ENCODE data around the gene ZNF783.
"Not testable (repeated sequence)": the region's sequence is repeated elsewhere in the genome, so short reads cannot be mapped to it uniquely, and the experiment has no call there.

The ZNF783 gene

DNA sequence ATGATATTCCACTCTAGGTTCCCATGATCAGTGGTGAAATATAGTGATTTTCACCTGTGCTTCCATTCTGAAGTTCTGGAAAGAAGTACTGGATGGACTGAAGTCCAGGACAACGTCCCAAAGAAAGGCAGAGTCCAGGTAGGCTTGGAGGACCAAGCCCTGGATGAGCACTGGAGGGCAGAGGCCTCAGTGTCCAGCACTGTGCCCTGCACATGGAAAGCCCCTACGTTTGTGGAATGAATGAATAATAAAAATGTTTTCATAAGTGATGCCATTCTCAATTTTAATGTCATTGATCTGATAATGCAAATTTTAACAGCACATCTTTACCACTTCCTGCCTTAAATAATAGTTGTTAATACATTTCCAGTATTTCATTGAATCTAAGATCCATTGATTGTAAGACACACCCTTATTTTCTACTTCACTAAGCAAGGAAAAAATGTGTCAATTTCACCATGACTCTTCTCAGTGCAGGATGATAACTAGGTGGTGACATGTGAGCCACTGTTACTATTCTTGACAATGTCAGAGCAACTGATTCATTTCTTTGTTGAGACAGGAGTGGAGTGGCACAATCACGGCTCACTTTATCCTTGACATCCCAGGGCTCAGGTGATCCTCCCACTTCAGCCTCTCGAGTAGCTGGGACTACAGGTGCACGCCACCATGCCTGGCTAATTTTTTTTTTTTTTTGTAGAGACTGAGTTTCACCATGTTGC, 35.2 kb downstream of the ZNF783 start:
- no peak for DNase-seq

DNA sequence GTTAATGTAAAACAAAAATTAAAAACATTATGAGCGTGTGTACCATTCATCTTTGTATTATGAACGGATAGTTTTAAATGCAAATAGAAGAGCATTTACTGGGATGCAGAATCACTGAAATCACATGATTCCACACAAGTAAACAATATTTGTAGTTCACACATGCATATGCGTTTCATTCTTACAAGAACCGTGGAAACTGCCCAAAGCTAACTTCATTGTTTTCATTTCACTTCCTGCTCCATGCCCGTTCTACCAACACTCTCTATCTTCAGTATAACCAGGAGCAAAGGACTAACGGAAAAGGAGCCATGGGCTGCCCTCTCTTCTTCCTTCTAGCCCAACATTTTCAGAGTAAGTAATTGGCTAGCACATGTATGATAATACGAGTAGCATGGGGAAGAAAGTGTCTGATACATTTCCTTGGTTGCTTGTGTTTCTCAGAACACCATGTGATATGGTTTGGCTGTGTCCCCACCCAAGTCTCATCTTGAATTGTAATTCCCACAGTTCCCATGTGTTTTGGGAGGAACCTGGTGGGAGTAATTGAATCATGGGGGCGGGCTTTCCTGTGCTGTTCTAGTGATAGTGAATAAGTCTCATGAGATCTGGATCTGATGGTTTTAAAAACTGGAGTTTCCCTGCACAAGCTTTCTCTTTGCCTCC, 38.8 kb downstream of the ZNF783 start:
- no peak for DNase-seq

DNA sequence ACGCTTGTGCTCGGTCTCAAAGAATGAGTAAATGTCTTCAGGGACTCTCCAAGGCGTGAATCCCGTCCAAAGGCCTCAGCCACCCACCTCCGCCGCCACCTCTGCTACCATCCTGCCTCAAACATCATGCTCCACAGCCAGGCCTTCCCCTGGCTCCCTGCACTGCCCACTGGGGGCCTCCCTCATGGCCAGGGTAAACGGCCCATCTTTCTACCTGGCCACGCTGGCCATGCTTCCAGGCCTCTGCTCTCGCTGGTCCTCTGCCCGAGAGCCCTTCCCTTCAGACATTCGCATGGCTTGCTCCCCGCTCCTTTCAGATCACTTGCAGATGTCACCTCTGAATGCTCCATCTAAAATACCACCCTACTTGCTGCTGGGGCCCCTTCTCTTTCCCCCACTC, 40.2 kb downstream of the ZNF783 start:
- no peak for DNase-seq

DNA sequence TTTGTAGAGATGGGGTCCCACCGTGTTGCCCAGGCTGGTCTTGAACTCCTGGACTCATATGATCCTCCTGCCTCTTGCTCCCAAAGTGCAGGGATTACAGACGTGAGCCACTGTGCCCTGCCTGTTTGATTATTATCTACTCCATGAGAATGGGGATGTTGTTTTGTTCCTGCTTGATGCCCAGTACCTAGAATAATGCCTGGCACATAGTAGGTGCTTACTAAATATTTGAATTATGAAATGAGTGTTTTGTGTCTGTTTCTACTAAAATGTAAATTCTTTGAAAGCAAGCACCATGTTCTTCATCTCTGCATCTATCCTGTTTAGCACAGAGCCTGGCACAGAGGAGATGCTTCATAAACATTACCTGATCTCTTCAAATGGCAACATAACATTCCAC, 40.9 kb downstream of the ZNF783 start:
- DNase-seq = no peak

DNA sequence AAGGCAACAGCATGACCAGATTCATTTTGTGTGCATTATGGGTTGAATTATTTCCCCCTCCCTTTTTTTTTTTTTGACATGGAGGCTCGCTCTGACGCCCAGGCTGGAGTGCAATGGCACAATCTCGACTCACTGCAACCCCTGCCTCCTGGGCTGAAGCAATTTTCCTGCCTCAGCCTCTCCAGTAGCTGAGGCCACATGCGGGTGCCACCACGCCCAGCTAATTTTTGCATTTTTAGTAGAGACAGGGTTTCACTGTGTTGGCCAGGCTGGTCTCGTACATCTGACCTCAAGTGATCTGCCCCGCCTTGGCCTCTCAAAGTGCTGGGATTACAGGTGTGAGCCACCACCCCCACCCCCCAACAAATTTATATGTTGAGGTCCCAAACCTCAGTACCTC, 42.0 kb downstream of the ZNF783 start:
- no peak for DNase-seq

DNA sequence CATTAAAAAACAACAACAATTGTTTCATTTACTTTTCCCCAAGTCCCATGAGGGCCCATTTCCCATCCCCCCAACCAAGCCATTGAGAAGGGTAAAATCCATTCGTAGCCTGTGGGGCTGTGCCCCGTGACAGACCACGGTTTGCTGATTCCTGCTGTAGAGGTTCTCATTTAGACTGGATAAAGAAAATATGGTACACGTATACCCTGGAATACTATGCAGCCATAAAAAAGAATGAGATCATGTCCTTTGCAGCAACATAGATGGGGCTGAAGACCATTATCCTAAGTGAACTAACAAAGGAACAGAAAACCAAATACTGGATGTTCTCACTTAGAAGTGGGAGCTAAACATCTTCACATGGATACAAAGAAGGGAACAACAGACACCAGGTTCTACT, 44.9 kb downstream of the ZNF783 start:
- DNase-seq = no peak

DNA sequence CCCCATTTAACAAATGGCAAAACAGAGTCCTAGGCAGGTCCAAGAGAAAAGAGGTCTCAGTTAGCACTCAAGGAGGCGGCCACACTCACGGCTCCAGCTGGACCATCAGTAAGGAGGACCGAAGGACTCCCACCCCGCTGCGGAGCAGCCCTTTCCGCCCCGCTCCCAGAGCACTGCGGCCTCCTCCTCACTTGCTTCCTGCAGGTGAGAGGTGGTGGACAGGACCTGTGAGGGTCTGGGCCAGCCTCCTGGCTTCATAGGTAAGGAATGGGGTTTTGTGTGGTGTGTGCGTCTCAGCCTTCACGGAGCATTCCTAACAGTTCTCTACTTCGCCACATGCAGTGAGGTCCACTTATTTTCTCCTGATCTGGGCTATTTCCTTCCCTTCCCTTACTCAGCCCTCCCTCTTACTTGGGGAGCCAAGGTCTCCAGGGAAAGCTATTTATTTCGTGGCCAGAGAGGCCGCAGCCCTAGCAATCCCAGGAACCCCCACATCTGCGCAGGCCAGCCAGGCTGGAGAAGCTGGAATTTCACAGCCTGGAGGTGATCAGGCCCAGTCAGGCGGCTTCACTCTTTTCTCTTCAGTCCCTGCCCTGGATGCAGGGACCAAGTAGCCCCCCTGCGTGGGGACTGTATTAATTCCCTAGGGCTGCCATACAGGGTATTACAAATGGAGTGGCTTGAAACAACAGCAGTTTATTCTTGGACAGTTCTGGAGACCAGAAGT, 45.9 kb downstream of the ZNF783 start:
- no peak for DNase-seq

DNA sequence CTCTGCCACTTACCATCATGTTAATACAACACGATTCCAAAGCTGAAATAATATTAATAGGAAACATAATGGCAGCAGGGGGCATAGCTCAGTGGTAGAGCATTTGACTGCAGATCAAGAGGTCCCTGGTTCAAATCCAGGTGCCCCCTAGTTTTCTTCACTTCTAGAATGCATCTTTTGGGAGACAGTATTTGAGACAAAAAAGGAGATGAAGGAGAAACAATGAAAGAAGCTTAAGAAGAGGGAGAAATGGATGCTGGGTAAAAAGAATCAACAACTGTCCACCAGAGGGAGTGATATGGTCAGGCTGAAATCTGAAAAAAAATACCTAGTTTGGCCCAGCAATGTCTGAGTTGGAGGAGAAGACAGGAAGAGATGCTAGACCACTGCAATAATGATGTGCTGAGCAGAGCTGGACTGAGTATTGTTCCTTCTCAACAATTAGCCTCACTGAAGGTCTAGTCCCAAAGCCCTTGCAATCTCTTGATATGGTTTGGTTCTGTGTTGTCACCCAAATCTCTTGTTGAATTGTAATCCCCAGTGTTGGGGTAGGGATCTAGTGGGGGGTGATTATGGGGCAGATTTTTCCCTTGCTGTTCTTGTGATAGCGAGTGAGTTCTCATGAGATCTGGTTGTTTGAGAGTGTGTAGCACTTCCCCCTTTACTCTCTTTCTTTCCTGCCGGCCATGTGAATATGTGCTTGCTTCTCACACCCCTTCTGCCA, 48.3 kb downstream of the ZNF783 start:
- DNase-seq = peak in 1 of 56 donors; percentile 5

DNA sequence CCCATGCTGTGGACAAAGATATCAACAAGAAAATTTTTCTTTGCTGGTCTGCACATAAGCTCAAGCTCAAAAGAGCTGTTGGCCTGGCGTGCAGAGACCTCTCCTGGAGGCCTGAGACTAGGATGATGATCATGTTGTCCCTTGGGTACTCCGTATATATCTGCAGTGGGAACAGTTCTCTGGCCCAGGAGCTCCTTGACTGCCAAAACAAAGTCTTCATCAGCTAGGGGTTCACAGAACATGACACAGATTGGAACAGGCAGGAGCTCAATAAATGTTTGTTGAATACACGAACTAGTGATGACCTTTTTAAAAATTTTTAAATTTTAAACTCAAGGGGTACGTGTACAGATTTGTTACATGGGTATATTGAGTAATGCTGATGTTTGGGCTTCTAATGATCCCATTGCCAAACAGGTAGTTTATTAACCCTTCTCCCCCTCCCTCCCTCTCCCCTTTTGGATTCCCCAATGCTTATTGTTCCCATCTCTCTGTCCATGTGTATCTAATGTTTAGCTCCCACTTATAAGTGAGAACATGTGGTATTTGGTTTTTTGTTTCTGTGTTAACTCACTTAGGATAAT, 49.1 kb downstream of the ZNF783 start:
- DNase-seq = no peak

DNA sequence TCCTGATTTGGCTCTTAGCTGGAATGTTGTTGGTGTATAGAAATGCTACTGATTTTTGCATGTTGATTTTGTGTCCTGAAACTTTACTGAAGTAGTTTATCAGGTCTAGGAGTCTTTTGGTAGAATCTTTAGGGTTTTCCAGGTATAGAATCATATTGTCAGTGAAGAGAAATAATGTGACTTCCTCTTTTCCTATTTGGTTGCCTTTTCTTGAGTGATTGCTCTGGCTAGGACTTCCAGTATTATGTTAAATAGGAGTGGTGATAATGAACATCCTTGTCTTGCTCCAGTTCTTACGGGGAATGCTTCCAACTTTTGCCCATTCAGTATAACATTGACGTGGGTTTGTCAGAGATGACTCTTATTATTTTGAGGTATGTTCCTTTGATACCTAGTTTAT, 52.0 kb downstream of the ZNF783 start:
- no peak for DNase-seq

DNA sequence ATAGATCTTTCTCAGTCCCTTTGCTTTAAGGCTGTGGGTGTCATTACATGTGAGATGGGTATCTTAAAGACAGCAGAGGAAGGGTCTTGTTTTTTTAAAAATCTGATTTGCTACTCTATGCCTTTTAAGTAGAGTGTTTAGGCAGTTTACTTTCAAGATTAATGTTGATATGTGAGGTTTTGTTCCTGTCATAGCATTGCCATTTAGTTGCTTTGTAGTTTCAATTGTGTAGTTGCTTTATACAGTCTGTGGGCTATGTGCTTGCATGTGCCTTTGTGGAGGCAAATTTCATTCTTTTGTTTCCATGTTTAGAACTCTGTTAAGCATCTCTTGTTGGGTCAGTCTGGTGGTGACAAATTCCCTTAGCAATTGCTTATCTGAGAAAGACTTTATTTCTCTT, 54.6 kb downstream of the ZNF783 start:
- DNase-seq = no peak

DNA sequence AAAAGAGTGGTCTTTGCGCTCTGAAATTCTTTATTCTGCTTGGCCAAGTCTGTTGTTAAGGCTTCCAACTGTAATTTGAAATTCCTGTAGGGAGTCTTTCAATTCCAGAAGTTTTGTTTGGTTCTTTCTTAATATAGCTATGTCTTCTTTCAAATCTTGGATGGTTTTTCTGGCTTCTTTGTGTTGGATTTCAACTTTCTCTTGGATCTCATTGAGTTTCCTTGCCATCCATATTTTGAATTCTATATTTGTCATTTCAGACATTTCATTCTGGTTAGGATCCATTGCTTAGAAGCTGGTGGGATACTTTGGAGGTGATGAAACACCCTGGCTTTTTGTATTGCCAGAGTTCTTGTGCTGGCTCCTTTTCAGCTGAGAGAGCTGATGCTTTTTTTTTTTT, 55.5 kb downstream of the ZNF783 start:
- DNase-seq = no peak

DNA sequence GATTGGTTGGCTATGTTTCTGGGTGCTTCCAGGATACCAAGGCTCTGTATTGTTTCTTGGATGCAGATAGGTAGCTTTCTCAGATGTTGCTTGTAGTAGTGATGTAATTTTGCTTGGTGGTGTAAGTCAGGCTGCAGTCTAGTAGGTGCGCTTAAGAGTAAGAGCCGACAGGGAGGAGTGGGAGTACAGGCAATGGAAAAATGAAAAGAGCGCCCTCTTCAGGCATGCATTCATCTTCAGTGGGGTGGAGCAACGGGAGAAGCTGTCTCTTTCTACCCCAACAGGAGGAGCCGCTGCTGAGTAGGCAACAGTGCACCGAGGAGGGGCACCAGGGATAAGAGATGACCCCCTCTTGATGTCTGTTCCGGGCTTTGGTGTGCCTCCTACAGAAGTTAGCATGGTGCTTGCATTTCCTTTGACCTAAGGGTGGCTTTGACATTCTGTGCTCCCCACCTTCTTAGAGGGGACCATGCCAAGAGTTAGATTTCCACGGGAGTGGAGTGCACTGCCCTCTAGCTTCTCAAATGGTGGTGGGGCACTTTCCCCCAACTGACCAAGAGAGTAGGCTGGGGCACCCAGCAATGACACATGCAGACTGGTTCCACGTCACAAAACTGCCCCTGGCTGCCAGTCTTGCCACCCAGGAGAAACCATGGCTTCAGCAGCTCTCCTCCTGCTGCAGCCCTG, 56.1 kb downstream of the ZNF783 start:
- DNase-seq = no peak

DNA sequence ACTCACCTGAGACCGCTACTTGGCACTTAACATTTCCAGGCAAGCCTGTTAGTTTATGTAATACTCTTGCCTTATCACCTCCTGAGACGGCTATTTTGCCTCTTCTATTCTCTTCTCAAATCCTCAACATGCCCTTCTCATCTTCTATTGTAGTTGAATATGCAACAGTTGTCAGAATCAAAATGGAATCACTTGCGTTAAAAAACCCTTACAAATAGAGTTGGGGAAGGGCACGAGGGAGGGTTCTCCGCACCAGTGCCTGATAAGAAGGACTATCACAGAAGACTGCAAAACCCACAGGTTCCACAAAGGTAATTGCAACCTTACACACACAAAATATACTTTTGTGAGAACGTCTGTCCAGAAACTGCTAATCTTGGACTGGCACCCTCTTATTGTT, 57.4 kb downstream of the ZNF783 start:
- no peak for DNase-seq

DNA sequence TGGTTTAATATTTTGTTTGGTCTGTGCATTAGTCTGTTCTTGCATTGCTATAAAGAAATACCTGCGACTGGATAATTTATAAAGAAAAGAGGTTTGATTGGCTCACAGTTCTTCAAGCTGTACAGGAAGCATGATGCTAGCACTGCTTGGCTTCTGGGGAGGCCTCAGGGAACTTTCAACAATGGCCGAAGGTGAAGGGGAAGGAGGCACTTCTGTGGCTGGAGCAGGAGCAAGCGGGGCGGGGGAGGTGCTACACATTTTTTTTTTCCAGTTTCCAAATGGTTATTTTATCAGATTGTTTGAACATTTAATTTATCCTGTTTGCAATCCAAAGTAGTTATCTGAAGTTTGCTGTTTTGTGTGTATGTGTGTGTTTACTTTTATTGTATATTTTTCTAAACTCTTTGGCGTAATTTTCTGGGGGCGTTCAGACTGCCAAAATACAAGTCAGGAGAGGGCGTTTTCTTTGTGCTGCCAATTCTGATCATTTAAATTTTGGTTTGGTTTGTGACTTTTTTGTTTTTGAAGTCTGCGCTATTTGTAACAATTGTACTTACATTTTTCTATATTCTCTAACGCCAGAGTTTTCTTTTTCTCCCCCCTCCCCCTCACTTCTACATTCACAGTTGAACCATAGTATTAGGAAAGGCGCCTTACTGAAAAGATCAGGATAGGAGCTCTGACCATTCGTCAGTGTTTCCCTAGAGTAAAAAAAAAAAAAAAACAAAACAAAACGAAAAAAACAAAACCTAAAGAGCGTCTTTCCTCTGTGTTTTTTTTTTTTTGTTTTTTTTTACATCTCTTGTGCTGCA, 58.5 kb downstream of the ZNF783 start:
- no peak for DNase-seq

DNA sequence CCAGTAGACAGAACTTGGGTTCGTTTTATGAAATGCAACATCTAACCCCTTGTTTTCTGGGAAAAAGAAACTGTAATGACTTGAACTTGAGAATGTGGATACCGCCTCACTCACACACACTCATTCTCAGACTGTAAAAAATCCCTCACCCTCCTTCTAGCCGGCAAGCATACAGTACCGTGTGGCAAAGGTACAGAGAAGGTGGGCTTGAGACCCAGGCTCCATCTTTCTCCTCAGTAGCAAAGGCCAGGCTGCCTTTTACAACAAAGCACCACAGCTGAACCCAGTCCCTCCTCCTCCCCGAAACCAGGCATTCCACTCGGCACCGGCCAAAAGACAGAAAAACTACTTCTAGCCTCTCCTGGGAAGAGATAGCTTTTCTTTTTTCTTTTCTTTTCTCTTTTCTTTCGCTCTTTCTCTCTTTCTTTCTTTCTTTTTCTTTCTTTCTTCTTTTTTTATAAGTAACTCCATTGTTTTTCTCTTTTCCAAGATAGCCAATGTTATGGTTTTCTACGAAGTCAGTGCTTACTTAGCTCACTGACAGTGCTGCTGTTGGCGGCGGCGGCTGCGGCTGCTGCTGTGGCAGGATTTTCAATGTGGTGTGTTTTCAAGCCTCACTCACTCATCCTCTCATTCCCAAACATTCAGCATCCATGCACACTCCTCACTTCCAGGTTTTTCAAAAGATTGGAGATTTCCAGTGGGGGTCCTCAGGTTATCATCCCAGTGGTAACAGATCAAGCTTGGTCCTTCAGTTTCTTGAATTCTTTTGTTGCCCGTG, 59.3 kb downstream of the ZNF783 start:
- not testable (repeated sequence) for DNase-seq

DNA sequence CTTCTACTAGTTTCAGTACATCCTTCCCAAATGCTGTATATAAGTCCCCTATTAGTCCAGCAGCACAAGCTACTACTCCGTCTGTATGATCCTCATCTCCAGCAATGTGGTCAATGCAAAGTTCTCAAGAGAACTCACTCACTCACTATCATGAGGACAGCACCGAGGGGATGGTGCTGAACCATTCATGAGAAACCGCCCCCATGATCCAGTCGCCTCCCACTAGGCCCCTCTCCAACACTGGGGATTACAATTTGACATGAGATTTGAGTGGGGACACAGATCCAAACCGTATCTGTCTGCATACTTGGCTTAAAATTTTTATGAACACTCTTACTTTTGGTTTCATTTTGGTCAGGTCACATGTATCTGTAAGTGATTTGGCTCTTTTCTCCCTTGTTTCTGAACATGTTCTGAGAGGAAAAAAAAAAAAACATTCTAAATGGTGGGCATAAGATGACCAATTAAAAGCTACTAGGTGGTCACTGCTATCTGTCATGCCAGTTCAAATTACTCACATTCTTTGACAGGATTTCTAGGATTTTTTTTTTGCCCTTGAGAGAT, 60.1 kb downstream of the ZNF783 start:
- DNase-seq = no peak

DNA sequence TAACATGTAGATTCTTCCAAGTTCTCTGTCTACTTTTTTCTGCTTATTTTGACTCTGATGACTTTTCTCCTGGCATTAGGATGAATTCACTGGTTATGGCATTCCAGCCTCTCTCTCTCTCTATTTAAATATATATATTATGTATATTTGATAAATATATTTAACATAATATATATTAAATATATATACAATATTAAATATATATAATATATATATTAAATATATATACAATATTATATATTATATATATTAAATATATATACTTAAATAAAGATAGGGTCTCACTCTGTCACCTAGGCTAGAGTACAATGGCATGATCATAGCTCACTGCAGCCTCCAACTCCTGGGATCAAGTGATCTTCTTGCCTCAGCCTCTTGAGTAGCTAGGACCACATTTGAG, 60.7 kb downstream of the ZNF783 start:
- DNase-seq = no peak

DNA sequence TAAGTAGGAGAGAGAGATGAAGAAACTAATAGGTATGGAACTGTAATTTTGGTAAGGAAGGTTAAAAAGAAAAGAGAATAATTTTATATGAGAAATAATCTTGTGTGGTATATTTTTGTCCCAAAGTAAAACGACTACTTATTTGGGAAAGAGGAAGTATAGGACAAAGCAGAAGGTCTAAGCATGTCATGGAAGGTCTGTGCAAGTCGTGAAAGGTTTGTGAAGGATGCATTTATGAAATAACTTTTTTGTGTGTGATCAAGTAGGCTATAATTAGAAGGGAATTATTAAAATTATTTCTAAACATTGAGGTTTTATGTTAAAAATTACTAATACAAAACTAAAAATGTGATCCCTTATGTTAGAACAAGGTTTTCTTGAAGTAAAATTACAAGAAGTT, 63.3 kb downstream of the ZNF783 start:
- DNase-seq = no peak

Data from amygdala (tissue), 56 donors.